Measurements from ENCODE around the gene LONP2.

DNA sequence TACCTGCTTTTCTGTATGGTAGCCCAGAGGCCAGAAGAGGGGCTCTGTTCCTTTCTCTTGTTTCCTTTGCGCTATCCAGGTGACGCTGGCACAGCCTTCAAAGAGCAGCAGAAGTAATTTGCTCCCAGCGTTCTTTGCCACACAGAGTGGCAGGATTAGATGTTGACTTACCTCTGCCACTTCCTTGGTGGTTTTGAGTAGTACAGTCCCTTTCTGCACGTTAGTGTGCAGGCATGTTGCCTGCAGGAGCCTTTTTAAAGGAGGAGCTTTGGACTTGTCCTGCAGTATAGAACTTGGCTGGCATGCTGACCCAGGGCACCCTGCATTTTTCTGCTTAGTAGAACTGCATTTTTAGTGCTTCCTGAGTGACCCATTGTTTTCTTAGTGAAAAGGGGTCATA lies 3.2 kb downstream of the LONP2 start, which contains the start of gene ABCC11:
- TF ChIP-seq, protein P1, sequence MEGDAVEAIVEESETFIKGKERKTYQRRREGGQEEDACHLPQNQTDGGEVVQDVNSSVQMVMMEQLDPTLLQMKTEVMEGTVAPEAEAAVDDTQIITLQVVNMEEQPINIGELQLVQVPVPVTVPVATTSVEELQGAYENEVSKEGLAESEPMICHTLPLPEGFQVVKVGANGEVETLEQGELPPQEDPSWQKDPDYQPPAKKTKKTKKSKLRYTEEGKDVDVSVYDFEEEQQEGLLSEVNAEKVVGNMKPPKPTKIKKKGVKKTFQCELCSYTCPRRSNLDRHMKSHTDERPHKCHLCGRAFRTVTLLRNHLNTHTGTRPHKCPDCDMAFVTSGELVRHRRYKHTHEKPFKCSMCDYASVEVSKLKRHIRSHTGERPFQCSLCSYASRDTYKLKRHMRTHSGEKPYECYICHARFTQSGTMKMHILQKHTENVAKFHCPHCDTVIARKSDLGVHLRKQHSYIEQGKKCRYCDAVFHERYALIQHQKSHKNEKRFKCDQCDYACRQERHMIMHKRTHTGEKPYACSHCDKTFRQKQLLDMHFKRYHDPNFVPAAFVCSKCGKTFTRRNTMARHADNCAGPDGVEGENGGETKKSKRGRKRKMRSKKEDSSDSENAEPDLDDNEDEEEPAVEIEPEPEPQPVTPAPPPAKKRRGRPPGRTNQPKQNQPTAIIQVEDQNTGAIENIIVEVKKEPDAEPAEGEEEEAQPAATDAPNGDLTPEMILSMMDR (IDR thresholded peaks at IDR 0.05), result no peak
- no peak for TF ChIP-seq POLR2A (IDR thresholded peaks at IDR 0.05)
